Measurements from ENCODE around the gene NHERF2.

The NHERF2 gene

GRCh38 chr16:2063861-2064260, 37.2 kb downstream of the NHERF2 start:
- DNase-seq: no peak

- no peak for DNase-seq
Measured at GRCh38 chr16:2064368-2064945, 37.8 kb downstream of the NHERF2 start.

- no peak for DNase-seq
Measured at GRCh38 chr16:2066139-2066538, 39.4 kb downstream of the NHERF2 start.

GRCh38 chr16:2070576-2071453, 44.1 kb downstream of the NHERF2 start:
- DNase-seq: no peak

- DNase-seq: no peak
Measured at GRCh38 chr16:2071454-2072202, 44.9 kb downstream of the NHERF2 start.

- no peak for DNase-seq
Measured at GRCh38 chr16:2072926-2073325, 46.2 kb downstream of the NHERF2 start.

- no peak for DNase-seq
Measured at GRCh38 chr16:2074071-2074470, 47.4 kb downstream of the NHERF2 start.

- DNase-seq: no peak
Measured at GRCh38 chr16:2075631-2076030, 48.9 kb downstream of the NHERF2 start.

GRCh38 chr16:2076072-2076865, 49.6 kb downstream of the NHERF2 start:
- DNase-seq: no peak

GRCh38 chr16:2077016-2077415, 50.3 kb downstream of the NHERF2 start:
- DNase-seq: no peak

GRCh38 chr16:2077696-2078095, 51.0 kb downstream of the NHERF2 start:
- DNase-seq: no peak

- no peak for DNase-seq
Measured at GRCh38 chr16:2078096-2078495, 51.4 kb downstream of the NHERF2 start.

- DNase-seq: no peak
Measured at GRCh38 chr16:2078691-2079090, 52.0 kb downstream of the NHERF2 start.

GRCh38 chr16:2079311-2079800, 52.7 kb downstream of the NHERF2 start:
- no peak for DNase-seq

- DNase-seq: no peak
Measured at GRCh38 chr16:2079991-2080390, 53.3 kb downstream of the NHERF2 start.

GRCh38 chr16:2081201-2082084, 54.7 kb downstream of the NHERF2 start:
- DNase-seq: no peak

GRCh38 chr16:2082171-2082982, 55.7 kb downstream of the NHERF2 start:
- DNase-seq: no peak

GRCh38 chr16:2082983-2083364, 56.3 kb downstream of the NHERF2 start:
- DNase-seq: no peak

- no peak for DNase-seq
Measured at GRCh38 chr16:2083409-2083808, 56.7 kb downstream of the NHERF2 start.

GRCh38 chr16:2083876-2084780, 57.4 kb downstream of the NHERF2 start:
- no peak for DNase-seq
